Stimulated activated CD8-positive, alpha-beta memory T cell treated with anti-CD3 and anti-CD28 coated beads, Interleukin-2, amount 100 ng/mL, for 48 hours (primary cell): Measurements from ENCODE around the gene AHCYL2.

Experiments
- DNase-seq, 2 donors: peaks; one replicate each; pipeline ENCODE4 v3.0.0-alpha.2; 2020; ENCODE audit warnings: low read depth in 2 of 2

The AHCYL2 gene

GRCh38 chr7:129224251-129225205, at the start of gene AHCYL2:
Gene AHCYL2, plus strand, starts transcription at chr7:129225030.
- peak; percentile 96 to 97 for DNase-seq

GRCh38 chr7:129176916-129177710, 47.7 kb upstream of the AHCYL2 start:
- no peak for DNase-seq

GRCh38 chr7:129184981-129185670, 39.7 kb upstream of the AHCYL2 start:
- DNase-seq: no peak

GRCh38 chr7:129186749-129187260, 38.0 kb upstream of the AHCYL2 start:
- DNase-seq: no peak

- DNase-seq: no peak
These were observed 37.0 kb upstream of the AHCYL2 start for GRCh38 chr7:129187681-129188371.

- DNase-seq: no peak
These were observed 36.4 kb upstream of the AHCYL2 start, which contains the start of gene SMO for GRCh38 chr7:129188372-129188891. Gene SMO, plus strand, starts transcription at chr7:129188633. Its CDS starts 519 bp downstream, at chr7:129189152.

- no peak for DNase-seq
These were observed 35.8 kb upstream of the AHCYL2 start for GRCh38 chr7:129188892-129189660.

- no peak for DNase-seq
These were observed 35.0 kb upstream of the AHCYL2 start for GRCh38 chr7:129189661-129190310.

GRCh38 chr7:129191272-129191671, 33.6 kb upstream of the AHCYL2 start:
- DNase-seq: no peak

GRCh38 chr7:129193892-129194291, 30.9 kb upstream of the AHCYL2 start:
- DNase-seq: no peak

- DNase-seq: no peak
These were observed 27.1 kb upstream of the AHCYL2 start for GRCh38 chr7:129197771-129198170.

- no peak for DNase-seq
These were observed 25.4 kb upstream of the AHCYL2 start for GRCh38 chr7:129199406-129199805.

GRCh38 chr7:129202058-129202777, 22.6 kb upstream of the AHCYL2 start:
- DNase-seq: no peak

- no peak for DNase-seq
These were observed 21.6 kb upstream of the AHCYL2 start for GRCh38 chr7:129203050-129203741.

- DNase-seq: no peak
These were observed 19.6 kb upstream of the AHCYL2 start for GRCh38 chr7:129205126-129205818.

GRCh38 chr7:129205987-129206785, 18.6 kb upstream of the AHCYL2 start:
- no peak for DNase-seq

- DNase-seq: no peak
These were observed 16.2 kb upstream of the AHCYL2 start for GRCh38 chr7:129208667-129209066.
